NCI-H2196 treated with DMSO at 0.1 percent for 48 hours (cell line): Measurements from ENCODE around the gene TXNIP.
A peak's percentile ranks its signal among the peaks of the same experiment; 100 is the strongest.

Experiments
- DNase-seq: peaks from one replicate; lab custom pipeline; 2025; ENCODE audit not compliant: unreplicated experiment; lab: John Stamatoyannopoulos, UW

Gene TXNIP

GRCh38 chr1:145986551-145986950 is 9.8 kb downstream of the TXNIP start:
- DNase-seq, result no peak

GRCh38 chr1:145985502-145986439 is 10.6 kb downstream of the TXNIP start:
- DNase-seq, result peak; percentile 68

- DNase-seq, result no peak
Observed at GRCh38 chr1:145985129-145985501, 11.3 kb downstream of the TXNIP start.

- DNase-seq, result no peak
Observed at GRCh38 chr1:145983960-145984830, 12.2 kb downstream of the TXNIP start.

- DNase-seq, result peak; percentile 61
Observed at GRCh38 chr1:145983206-145983675, 13.1 kb downstream of the TXNIP start.

- DNase-seq, result no peak
Observed at GRCh38 chr1:145982010-145982723, 14.2 kb downstream of the TXNIP start.

- DNase-seq, result no peak
Observed at GRCh38 chr1:145980457-145980994, 15.9 kb downstream of the TXNIP start.

- DNase-seq, result no peak
Observed at GRCh38 chr1:145979746-145980456, 16.5 kb downstream of the TXNIP start.

GRCh38 chr1:145978854-145979745 is 17.3 kb downstream of the TXNIP start:
- DNase-seq, result peak; percentile 96

GRCh38 chr1:145978471-145978853 is 17.9 kb downstream of the TXNIP start:
- no peak for DNase-seq

- peak; percentile 87 for DNase-seq
Observed at GRCh38 chr1:145977486-145978470, 18.6 kb downstream of the TXNIP start.

- DNase-seq, result no peak
Observed at GRCh38 chr1:145977016-145977415, 19.4 kb downstream of the TXNIP start.

GRCh38 chr1:145975216-145975615 is 21.2 kb downstream of the TXNIP start:
- no peak for DNase-seq

- no peak for DNase-seq
Observed at GRCh38 chr1:145974721-145975120, 21.7 kb downstream of the TXNIP start.

- no peak for DNase-seq
Observed at GRCh38 chr1:145972580-145972979, 23.8 kb downstream of the TXNIP start.

- DNase-seq, result no peak
Observed at GRCh38 chr1:145967288-145967687, 29.1 kb downstream of the TXNIP start.

GRCh38 chr1:145965119-145965744 is 31.1 kb downstream of the TXNIP start:
- no peak for DNase-seq
